ENCODE results near the gene PHF1.

GRCh38 chr6:33428224-33428965, 17.6 kb downstream of the PHF1 start:
- TF ChIP-seq, protein P1, sequence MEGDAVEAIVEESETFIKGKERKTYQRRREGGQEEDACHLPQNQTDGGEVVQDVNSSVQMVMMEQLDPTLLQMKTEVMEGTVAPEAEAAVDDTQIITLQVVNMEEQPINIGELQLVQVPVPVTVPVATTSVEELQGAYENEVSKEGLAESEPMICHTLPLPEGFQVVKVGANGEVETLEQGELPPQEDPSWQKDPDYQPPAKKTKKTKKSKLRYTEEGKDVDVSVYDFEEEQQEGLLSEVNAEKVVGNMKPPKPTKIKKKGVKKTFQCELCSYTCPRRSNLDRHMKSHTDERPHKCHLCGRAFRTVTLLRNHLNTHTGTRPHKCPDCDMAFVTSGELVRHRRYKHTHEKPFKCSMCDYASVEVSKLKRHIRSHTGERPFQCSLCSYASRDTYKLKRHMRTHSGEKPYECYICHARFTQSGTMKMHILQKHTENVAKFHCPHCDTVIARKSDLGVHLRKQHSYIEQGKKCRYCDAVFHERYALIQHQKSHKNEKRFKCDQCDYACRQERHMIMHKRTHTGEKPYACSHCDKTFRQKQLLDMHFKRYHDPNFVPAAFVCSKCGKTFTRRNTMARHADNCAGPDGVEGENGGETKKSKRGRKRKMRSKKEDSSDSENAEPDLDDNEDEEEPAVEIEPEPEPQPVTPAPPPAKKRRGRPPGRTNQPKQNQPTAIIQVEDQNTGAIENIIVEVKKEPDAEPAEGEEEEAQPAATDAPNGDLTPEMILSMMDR (IDR thresholded peaks at IDR 0.05) = peak; percentile 62
- no peak for TF ChIP-seq EZH2 (IDR thresholded peaks at IDR 0.05; ENCODE audit: borderline replicate concordance, insufficient read depth, low read depth, low read length, poor library complexity, severe bottlenecking)

All from B cell (primary cell).